Right cardiac atrium (tissue), 5 donors: Measurements from ENCODE around the gene TAGLN3. TPM values are rescaled to one million over a fixed set of nuclear protein-coding genes. Genes with fewer than 3 reads are reported as not detected.

ENCODE experiments used
- ATAC-seq, 2 donors: fragments of 200-7000 bp; cut with Tn5 transposase; one replicate each; pipeline versions ENCODE4 v1.8.0 to v1.9.1; 2020; ENCODE audit warnings: moderate library complexity in 2 of 2, mild to moderate bottlenecking in 1 of 2
- DNase-seq, 3 donors: peaks; one replicate each; pipeline ENCODE4 v3.0.0-alpha.2; 2020
- H3K27ac ChIP-seq: one replicate; pipeline ENCODE4 v1.5.1; 2013; ENCODE audit warnings: mild to moderate bottlenecking, low read length, control low read depth, moderate library complexity
- H3K27me3 ChIP-seq: one replicate; pipeline ENCODE4 v1.6.1; 2013; ENCODE audit not compliant: control insufficient read depth, insufficient read depth
- H3K4me1 ChIP-seq: one replicate; pipeline ENCODE4 v1.6.1; 2013; ENCODE audit warnings: low read length; ENCODE audit not compliant: control insufficient read depth, insufficient read depth
- H3K4me3 ChIP-seq: one replicate; pipeline ENCODE4 v1.5.1; 2013; ENCODE audit warnings: low read length, control low read depth
- H3K9me3 ChIP-seq: one replicate; pipeline ENCODE4 v1.6.1; 2013; ENCODE audit warnings: low read length; ENCODE audit not compliant: control insufficient read depth
- WGBS: extraction: QIAGEN DNeasy Blood & Tissue Kit; methylation state at CpG from one replicate; pipeline ENCODE4 v1.1.7; 2013; 5-methylcytosine and 5-hydroxymethylcytosine counted together
- intact Hi-C, 4 donors: fragments of 100-400 bp; cut with DNase I; formaldehyde crosslinking; loops; one replicate each; pipeline versions ENCODE4 v1.11.0 to v1.14.0; 2022 to 2023
- polyA plus RNA-seq: library from polyadenylated mRNA; stranded (reverse); fragments of 200-250 nt; gene quantifications from one replicate; pipeline ENCODE4 v1.2.3, GENCODE V29; 2013
- total RNA-seq, 4 donors: library from RNA; stranded (reverse); fragmentation: NEBNext Ultra II Directional; extraction: Animal tissue kit (Norgen Biotek cat#: 25700); gene quantifications; one replicate each; pipeline ENCODE4 v1.2.1, GENCODE V29; 2021
- donor health status: healthy with polysubstance abuse.
- donor health status: DM: no; HTN: yes; CAD: no.
- donor health status: DM: no; HTN: no; CAD: no.
- donor health status: DM: no; HTN: yes; CAD: no; lungs with severe emphysema.
- donor health status: DM: yes; HTN: yes; CAD: no.

The TAGLN3 gene
- total and polyA plus RNA-seq, 5 donors: 0.28 to 0.74 (median 0.52) TPM; not detected in 1

DNA sequence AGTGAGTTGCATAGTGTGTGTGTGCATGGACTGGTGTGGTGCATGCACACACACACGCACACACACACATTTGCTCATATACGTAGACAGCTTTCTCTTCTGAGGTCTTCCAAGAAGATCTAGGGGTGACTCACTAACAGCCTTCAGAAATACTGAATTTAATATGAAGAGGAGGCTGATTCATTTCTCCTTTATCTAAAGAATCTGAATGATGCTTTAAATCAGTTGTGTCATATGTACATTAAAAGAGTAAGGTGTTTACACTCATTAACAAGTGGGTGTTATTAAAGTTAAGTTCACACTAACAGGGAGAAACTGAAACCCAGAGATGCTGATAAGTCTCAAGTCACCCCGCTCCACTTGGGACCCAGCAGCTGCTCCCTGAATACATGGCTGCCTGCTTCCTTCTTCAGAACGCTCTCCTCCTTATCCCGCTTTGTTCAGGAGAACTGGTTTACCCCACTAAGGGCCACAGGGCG is 57.8 kb downstream of the TAGLN3 start:
- Histone ChIP-seq H3K4me1 (no peaks in the 10 kb centered on the region), H3K27me3 (peaks cover 4% of the 10 kb centered on the region), H3K4me3 (no peak overlapping the region), H3K9me3 (no peaks in the 10 kb centered on the region), H3K27ac (no peak overlapping the region)
- DNase-seq: no peak
- 82% methylated on average over 6 of the region's 6 CpGs for WGBS
- intact Hi-C loops: no loop called here
- no peak for ATAC-seq

DNA sequence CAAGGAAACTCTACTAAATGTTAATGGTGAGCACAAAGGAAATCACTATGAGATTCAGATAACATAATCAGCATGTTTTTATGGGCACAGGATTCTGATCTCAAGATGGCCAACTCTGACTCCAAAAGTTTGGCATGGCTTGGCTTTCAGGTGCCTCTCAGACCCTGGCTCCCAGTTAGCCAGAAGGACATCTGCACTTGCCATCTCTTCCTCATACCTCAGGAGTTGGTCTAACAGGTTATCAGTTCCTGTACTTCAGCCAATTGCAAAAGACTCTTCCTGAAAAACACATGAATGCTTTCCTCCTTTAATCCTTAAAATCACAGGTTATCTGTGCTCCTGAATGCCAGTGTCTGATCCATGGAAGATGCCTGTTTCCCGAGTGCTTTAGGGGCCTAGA is 60.8 kb downstream of the TAGLN3 start:
- no peaks in the 10 kb centered on the region for H3K27me3 ChIP-seq
- H3K4me1 ChIP-seq: no peaks in the 10 kb centered on the region
- H3K9me3 ChIP-seq: no peaks in the 10 kb centered on the region
- DNase-seq: no peak
- no peak for ATAC-seq
- intact Hi-C loops: no loop called here
- 82% methylated on average over 1 of the region's 1 CpG for WGBS
- no peak overlapping the region for H3K27ac ChIP-seq
- no peak overlapping the region for H3K4me3 ChIP-seq

GRCh38 chr3:112061152-112061551 is 62.4 kb downstream of the TAGLN3 start:
- Histone ChIP-seq H3K4me1 (no peaks in the 10 kb centered on the region), H3K4me3 (no peak overlapping the region), H3K27ac (no peak overlapping the region), H3K9me3 (no peaks in the 10 kb centered on the region), H3K27me3 (no peaks in the 10 kb centered on the region)
- WGBS: 55% methylated on average over 3 of the region's 3 CpGs
- intact Hi-C loops: no loop called here
- DNase-seq (no peak), ATAC-seq (no peak)

Other genes starting within 250 kb of the TAGLN3 start
- gene PHLDB2, start 139.7 kb upstream of the TAGLN3 start, total RNA-seq: 10 to 100 TPM; 10.7 to 22.8 (median 19.0) TPM
- 9.5 TPM for gene PHLDB2, start 139.7 kb upstream of the TAGLN3 start, polyA plus RNA-seq
- gene ABHD10, start 19.9 kb upstream of the TAGLN3 start, total RNA-seq: 10 to 100 TPM; 26.3 to 39.0 (median 31.1) TPM
- 23.5 TPM for gene ABHD10, start 19.9 kb upstream of the TAGLN3 start, polyA plus RNA-seq
- not detected for gene TMPRSS7, start 35.8 kb downstream of the TAGLN3 start, total RNA-seq
- not detected for gene TMPRSS7, start 35.8 kb downstream of the TAGLN3 start, polyA plus RNA-seq
- gene C3orf52, start 87.5 kb downstream of the TAGLN3 start, total RNA-seq: 1 to 10 TPM; 1.1 to 4.4 (median 1.2) TPM
- 0.48 TPM for gene C3orf52, start 87.5 kb downstream of the TAGLN3 start, polyA plus RNA-seq
- gene GCSAM, start 134.3 kb downstream of the TAGLN3 start, total RNA-seq: under 1 TPM in 1 of 4 donors, not detected in 3; 0.29 TPM
- not detected for gene GCSAM, start 134.3 kb downstream of the TAGLN3 start, polyA plus RNA-seq